IMR-90 (cell line): ENCODE measurements around the gene ATP1B1. TPM values are rescaled to one million over a fixed set of nuclear protein-coding genes. Genes with fewer than 3 reads are reported as not detected.

ENCODE experiments used
- ATAC-seq: fragments of 200-7000 bp; cut with Tn5 transposase; 2 replicates; pipeline ENCODE4 v1.9.1; 2020; ENCODE audit warnings: low read depth, mild to moderate bottlenecking, moderate library complexity
- BruUV-seq: library from RNA; stranded (reverse); fragments of 400-500 nt; replicated peaks from 2 replicates; lab custom pipeline; 2021; lab: Mats Ljungman, UMichigan
- CTCF ChIA-PET: fragments of 300-600 bp; formaldehyde crosslinking; extraction: SDS; loops from one replicate; lab custom pipeline; 2021; ENCODE audit warnings: antibody characterized with exemption; lab: Yijun Ruan, JAX
- POLR2A ChIA-PET: fragments of 300-600 bp; sonication (Branson Sonifier 250); formaldehyde crosslinking; loops from one replicate; lab custom pipeline; 2022; ENCODE audit warnings: antibody characterized with exemption; ENCODE audit not compliant: unreplicated experiment; lab: Charles Lee
- DNase-seq: peaks from one replicate; pipeline ENCODE4 v3.0.0; 2013
- H2AFZ ChIP-seq: replicated peaks from 2 replicates; pipeline ENCODE3; 2013; ENCODE audit warnings: low read length, mild to moderate bottlenecking; ENCODE audit not compliant: poor library complexity
- H2AK5ac ChIP-seq: 2 replicates; pipeline ENCODE4 v1.6.1; 2013; ENCODE audit warnings: low read depth, low read length, inconsistent platforms
- H2AK9ac ChIP-seq: replicated peaks from 2 replicates; pipeline ENCODE3; 2013; ENCODE audit warnings: mild to moderate bottlenecking, low read depth, low read length, moderate library complexity; ENCODE audit not compliant: poor library complexity
- H2BK120ac ChIP-seq: 2 replicates; pipeline ENCODE4 v1.6.1; 2013; ENCODE audit warnings: low read depth, low read length, inconsistent platforms
- H2BK15ac ChIP-seq: 3 replicates; pipeline ENCODE4 v1.6.1; 2013; ENCODE audit warnings: low read depth, low read length, inconsistent platforms
- H2BK20ac ChIP-seq: 2 replicates; pipeline ENCODE4 v1.6.1; 2013; ENCODE audit warnings: low read depth, mild to moderate bottlenecking, inconsistent platforms, low read length, moderate library complexity
- H2BK5ac ChIP-seq: 2 replicates; pipeline ENCODE4 v1.6.1; 2013; ENCODE audit warnings: mild to moderate bottlenecking, low read depth, low read length, inconsistent platforms; ENCODE audit not compliant: poor library complexity, severe bottlenecking
- H3K14ac ChIP-seq: replicated peaks from 2 replicates; pipeline ENCODE4 v1.6.1; 2013; ENCODE audit warnings: low read depth, low read length, inconsistent platforms
- H3K18ac ChIP-seq: 2 replicates; pipeline ENCODE4 v1.6.1; 2013; ENCODE audit warnings: low read depth, low read length, control low read depth
- H3K23ac ChIP-seq: 2 replicates; pipeline ENCODE4 v1.6.1; 2013; ENCODE audit warnings: low read depth, low read length, inconsistent platforms
- H3K27ac ChIP-seq: 2 replicates; pipeline ENCODE4 v1.5.1; 2013; ENCODE audit warnings: mild to moderate bottlenecking, control low read depth, low read length; ENCODE audit not compliant: insufficient read depth
- H3K27me3 ChIP-seq: 2 replicates; pipeline ENCODE4 v1.6.1; 2013; ENCODE audit warnings: low read length; ENCODE audit not compliant: control insufficient read depth, insufficient read depth
- H3K36me3 ChIP-seq: 2 replicates; pipeline ENCODE4 v1.6.1; 2013; ENCODE audit warnings: low read length, mixed read lengths; ENCODE audit not compliant: control insufficient read depth, insufficient read depth
- H3K4ac ChIP-seq: 2 replicates; pipeline ENCODE4 v1.6.1; 2013; ENCODE audit warnings: low read depth, low read length, inconsistent platforms
- H3K4me1 ChIP-seq: 2 replicates; pipeline ENCODE4 v1.6.1; 2013; ENCODE audit warnings: low read length, mixed read lengths; ENCODE audit not compliant: control insufficient read depth, insufficient read depth
- H3K4me2 ChIP-seq: 2 replicates; pipeline ENCODE4 v1.6.1; 2013; ENCODE audit warnings: low read depth, mild to moderate bottlenecking, control low read depth, low read length, moderate library complexity
- H3K4me3 ChIP-seq: 2 replicates; pipeline ENCODE4 v1.5.1; 2013; ENCODE audit warnings: low read depth, mild to moderate bottlenecking, control low read depth, low read length, moderate library complexity; ENCODE audit not compliant: insufficient read depth
- H3K56ac ChIP-seq: 2 replicates; pipeline ENCODE4 v1.6.1; 2013; ENCODE audit warnings: low read length, inconsistent platforms; ENCODE audit not compliant: insufficient read depth; ENCODE audit errors: extremely low read depth
- H3K79me1 ChIP-seq, 2 experiments: 2 replicates each; pipeline ENCODE4 v1.6.1; 2013; ENCODE audit warnings: low read length in 2 of 2, inconsistent platforms in 1 of 2, low read depth in 1 of 2
- H3K9ac ChIP-seq: 2 replicates; pipeline ENCODE4 v1.6.1; 2013; ENCODE audit warnings: low read depth, low read length, control low read depth
- H3K9me1 ChIP-seq: 2 replicates; pipeline ENCODE4 v1.6.1; 2013; ENCODE audit warnings: low read length, inconsistent platforms; ENCODE audit not compliant: insufficient read depth
- H3K9me3 ChIP-seq: 2 replicates; pipeline ENCODE4 v1.6.1; 2013; ENCODE audit warnings: low read length; ENCODE audit not compliant: control insufficient read depth, insufficient read depth
- H4K20me1 ChIP-seq: 2 replicates; pipeline ENCODE4 v1.6.1; 2013; ENCODE audit warnings: low read length, inconsistent platforms; ENCODE audit not compliant: insufficient read depth
- H4K5ac ChIP-seq: 2 replicates; pipeline ENCODE4 v1.6.1; 2013; ENCODE audit warnings: mild to moderate bottlenecking, low read depth, low read length, control low read depth
- H4K8ac ChIP-seq, 2 experiments: 2 replicates each; pipeline ENCODE4 v1.6.1; 2013; ENCODE audit warnings: low read depth in 2 of 2, low read length in 2 of 2, control low read depth in 1 of 2, inconsistent platforms in 1 of 2
- H4K91ac ChIP-seq: 2 replicates; pipeline ENCODE4 v1.6.1; 2013; ENCODE audit warnings: low read depth, low read length, inconsistent platforms; ENCODE audit not compliant: insufficient read depth
- CEBPB ChIP-seq: IDR thresholded peaks from 2 replicates; pipeline ENCODE4 v1.6.1; 2012; ENCODE audit warnings: low read depth, low read length, improper control_type of control experiment
- CTCF ChIP-seq: conservative IDR thresholded peaks from 2 replicates; pipeline ENCODE4 v1.5.1; 2012; ENCODE audit warnings: mild to moderate bottlenecking, low read depth, low read length, improper control_type of control experiment
- ELK1 ChIP-seq: fragments of 150-350 bp; IDR thresholded peaks from 2 replicates; pipeline ENCODE4 v1.6.1; 2016; ENCODE audit warnings: low read depth, mild to moderate bottlenecking, low read length, moderate library complexity, borderline replicate concordance
- FOS ChIP-seq: fragments of 150-350 bp; IDR thresholded peaks from 2 replicates; pipeline ENCODE4 v1.6.1; 2016; ENCODE audit warnings: low read depth, low read length
- MAFK ChIP-seq: IDR thresholded peaks from 2 replicates; pipeline ENCODE4 v1.6.1; 2012; ENCODE audit warnings: low read depth, low read length, improper control_type of control experiment
- MXI1 ChIP-seq: IDR thresholded peaks from 2 replicates; pipeline ENCODE4 v1.6.1; 2012; ENCODE audit warnings: low read depth, mild to moderate bottlenecking, low read length, moderate library complexity, borderline replicate concordance
- NFE2L2 ChIP-seq: fragments of 150-350 bp; IDR thresholded peaks from 2 replicates; pipeline ENCODE4 v1.6.1; 2016; ENCODE audit warnings: low read depth, mild to moderate bottlenecking, low read length
- POLR2A ChIP-seq: IDR thresholded peaks from 2 replicates; pipeline ENCODE4 v1.6.1; 2012; ENCODE audit warnings: mild to moderate bottlenecking, low read depth, low read length
- RAD21 ChIP-seq: IDR thresholded peaks from 2 replicates; pipeline ENCODE4 v1.6.1; 2012; ENCODE audit warnings: low read length, improper control_type of control experiment
- RCOR1 ChIP-seq: IDR thresholded peaks from 2 replicates; pipeline ENCODE4 v1.6.1; 2012; ENCODE audit warnings: mild to moderate bottlenecking, low read length, improper control_type of control experiment; ENCODE audit not compliant: insufficient replicate concordance
- RFX5 ChIP-seq: IDR thresholded peaks from 2 replicates; pipeline ENCODE4 v1.8.0; 2012; ENCODE audit warnings: low read depth, mild to moderate bottlenecking, low read length, moderate library complexity
- SMC3 ChIP-seq: fragments of 150-350 bp; IDR thresholded peaks from 2 replicates; pipeline ENCODE4 v1.6.1; 2016; ENCODE audit warnings: low read depth, mild to moderate bottlenecking, antibody characterized with exemption, low read length, moderate library complexity
- USF2 ChIP-seq: fragments of 150-350 bp; IDR thresholded peaks from 2 replicates; pipeline ENCODE4 v1.6.1; 2017; ENCODE audit warnings: mild to moderate bottlenecking, antibody characterized with exemption, low read length, low read depth
- whole genome bisulfite sequencing, 2 experiments: methylation state at CpG; one replicate each; pipeline versions ENCODE4 v1.1.5 to v1.1.7; 2013; ENCODE audit warnings: missing lambda C conversion rate in 2 of 2; ENCODE audit not compliant: insufficient read length in 1 of 2; ENCODE audit errors: extremely low coverage in 2 of 2; 5-methylcytosine and 5-hydroxymethylcytosine counted together
- dilution Hi-C: fragments of 300-500 bp; cut with HindIII; formaldehyde crosslinking; loops from one replicate; pipeline ENCODE4 v1.14.3; 2018; ENCODE audit warnings: low sequenced_read_pairs; ENCODE audit not compliant: unreplicated experiment
- in situ Hi-C: fragments of 300-500 bp; cut with MboI; formaldehyde crosslinking; loops from 3 replicates; pipeline ENCODE4 v1.14.3; 2019; ENCODE audit warnings: low sequenced_read_pairs, inconsistent platforms, mixed read lengths
- intact Hi-C: fragments of 100-400 bp; cut with micrococcal nuclease; formaldehyde crosslinking; loops from 2 replicates; pipeline ENCODE4 v1.10.0; 2022
- polyA plus RNA-seq, 3 experiments: library from polyadenylated mRNA; depleted of rRNA; stranded (reverse); fragments of >200 nt; gene quantifications; 2 replicates each; pipeline ENCODE4 v1.2.3, GENCODE V29; 2012; ENCODE audit warnings: low replicate concordance in 1 of 3
- total RNA-seq: library from RNA; depleted of rRNA; stranded (reverse); fragments of >200 nt; gene quantifications from 2 replicates; pipeline ENCODE4 v1.2.3, GENCODE V29; 2012

The ATP1B1 gene
- total and polyA plus RNA-seq, 2 of the 4 experiments (the other 2 are of a cell fraction): 14.5 to 22.1 TPM

GRCh38 chr1:169161496-169162194 lies 55.2 kb downstream of the ATP1B1 start:
- H3K27me3 ChIP-seq: no peaks in the 10 kb centered on the region
- in situ Hi-C loops (no loop called here), dilution Hi-C loops (no loop called here), intact Hi-C loops (no loop called here)
- no peak overlapping the region for H3K14ac ChIP-seq
- H4K20me1 ChIP-seq: no peaks in the 10 kb centered on the region
- H3K4me3 ChIP-seq: no peak overlapping the region
- ChIA-PET CTCF (no interaction called here), POLR2A (no interaction called here)
- no peak overlapping the region for H4K91ac ChIP-seq
- no peak overlapping the region for H3K9ac ChIP-seq
- no peak overlapping the region for H2AK9ac ChIP-seq
- H4K5ac ChIP-seq: no peak overlapping the region
- ATAC-seq (no peak), DNase-seq (no peak)
- H2BK120ac ChIP-seq: no peak overlapping the region
- no peak overlapping the region for H2AFZ ChIP-seq
- H3K36me3 ChIP-seq: no peaks in the 10 kb centered on the region; the same call in 1 of the 2 replicates
- no peak overlapping the region for H2BK5ac ChIP-seq
- H3K56ac ChIP-seq: no peak overlapping the region
- no peak overlapping the region for H3K23ac ChIP-seq
- no peak overlapping the region for H2BK20ac ChIP-seq
- H2AK5ac ChIP-seq: no peak overlapping the region; the same call in 1 of the 2 replicates
- H3K9me1 ChIP-seq: no peaks in the 10 kb centered on the region
- WGBS, 2 experiments: no CpG with 5 or more reads among the region's 4 CpGs
- no peak overlapping the region for H3K18ac ChIP-seq
- H3K27ac ChIP-seq: no peak overlapping the region
- H3K4me2 ChIP-seq: no peak overlapping the region
- H3K4ac ChIP-seq: no peak overlapping the region
- no peak overlapping the region for H4K8ac ChIP-seq
- no TSS peak for BruUV-seq
- H3K4me1 ChIP-seq: no peaks in the 10 kb centered on the region
- H3K79me1 ChIP-seq: no peaks in the 10 kb centered on the region
- TF ChIP-seq MAFK (no peak), NFE2L2 (no peak), RFX5 (no peak), CTCF (no peak), POLR2A (no peak), USF2 (no peak), SMC3 (no peak), FOS (no peak), CEBPB (no peak), RAD21 (no peak), ELK1 (no peak), RCOR1 (no peak), MXI1 (no peak)
- no peaks in the 10 kb centered on the region for H3K9me3 ChIP-seq
- no peak overlapping the region for H2BK15ac ChIP-seq
